ENCODE results near the gene TSHZ2. TPM values are rescaled to one million over a fixed set of nuclear protein-coding genes. Genes with fewer than 3 reads are reported as not detected.

The TSHZ2 gene
- polyA plus RNA-seq, 3 donors = 1.2 to 47.5 (median 15.8) TPM

DNA sequence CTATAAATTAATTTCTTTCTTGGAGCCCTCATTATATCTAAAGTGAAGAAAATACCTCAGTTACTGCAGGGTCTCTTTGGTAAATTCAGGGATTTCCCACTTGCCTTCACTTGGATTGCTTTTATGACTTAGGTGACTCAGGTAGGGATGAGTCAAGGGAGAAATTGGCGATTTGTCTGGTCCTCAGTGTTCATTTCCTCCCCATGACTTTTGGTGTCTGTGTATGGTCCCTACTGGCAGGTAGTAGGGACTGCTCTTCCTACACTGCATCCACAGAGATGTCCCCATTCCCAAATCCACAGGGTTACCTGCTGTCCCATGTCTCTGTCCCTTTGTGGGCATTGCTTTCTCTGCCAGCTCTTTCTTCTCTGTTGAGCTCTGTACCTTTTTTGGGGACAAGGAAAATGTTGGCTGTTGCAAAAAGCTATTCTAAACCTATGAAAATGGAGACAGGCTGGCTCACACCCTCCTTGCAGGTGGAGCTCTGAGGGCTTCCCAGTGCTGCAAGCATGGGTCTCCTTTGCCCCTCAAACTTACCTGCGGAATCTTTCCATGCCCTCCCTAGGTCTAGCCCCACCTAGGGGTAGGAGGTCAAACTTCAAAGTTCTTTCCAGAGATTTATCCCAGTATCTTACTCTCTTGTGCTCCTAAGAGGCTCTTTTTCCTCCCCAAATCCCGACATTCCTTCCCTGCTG is 409.6 kb downstream of the TSHZ2 start:
- H3K27ac ChIP-seq (ENCODE audit: low read depth, low read length) = no peak overlapping the region
- 76 to 84% (median 81%) methylated on average over 3 of the region's 3 CpGs for WGBS, 3 donors

DNA sequence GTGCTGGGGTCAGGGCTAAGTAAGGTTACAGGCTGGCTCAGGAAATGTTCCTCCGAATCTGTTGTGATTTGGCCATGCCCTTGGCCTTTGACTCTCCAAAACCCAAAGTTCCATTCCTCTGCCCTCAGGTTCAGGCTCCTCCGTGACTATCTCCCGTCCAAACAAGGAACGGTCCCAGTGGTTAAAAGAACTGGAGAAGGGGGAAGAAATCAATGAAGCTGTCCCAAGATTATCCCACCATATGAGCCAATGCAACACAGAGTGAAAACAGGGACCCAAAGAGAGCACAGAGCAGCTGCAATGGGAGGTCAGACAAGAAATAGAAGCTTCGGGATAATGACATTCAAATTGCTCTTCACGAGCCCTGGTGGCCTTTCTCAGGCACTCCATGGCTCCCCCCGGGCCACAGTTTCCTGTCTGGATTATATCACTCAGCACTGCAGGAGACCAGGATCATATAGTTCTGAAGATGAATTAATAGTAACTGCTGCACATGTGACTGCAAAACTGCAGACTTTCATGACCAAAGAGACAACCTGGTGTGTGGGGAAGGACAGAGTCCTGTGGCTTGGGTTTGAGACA is 410.2 kb downstream of the TSHZ2 start:
- WGBS, 3 donors = 60 to 73% (median 63%) methylated on average over 7 of the region's 7 CpGs
- H3K27ac ChIP-seq (ENCODE audit: low read depth, low read length) = no peak overlapping the region

DNA sequence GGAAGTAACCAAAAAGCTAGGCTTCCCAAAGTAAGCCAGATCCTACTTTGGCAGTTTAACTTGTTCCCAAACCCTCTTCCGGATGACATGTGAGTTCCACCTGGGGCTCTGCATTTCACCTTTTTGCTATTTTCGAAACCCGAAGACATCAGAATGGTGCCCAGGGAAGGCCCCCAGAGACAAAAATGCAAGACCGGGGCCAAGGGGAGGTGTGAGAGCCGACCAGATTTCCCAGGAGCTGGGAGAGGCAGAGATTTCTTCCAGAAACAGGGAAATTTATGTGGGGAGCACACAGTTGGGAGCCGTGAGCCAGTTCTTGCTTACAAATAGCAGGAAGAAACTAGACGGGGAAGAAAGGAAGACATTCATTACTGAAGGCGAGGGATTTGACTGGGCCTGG is 411.8 kb downstream of the TSHZ2 start:
- H3K27ac ChIP-seq (ENCODE audit: low read depth, low read length) = no peak overlapping the region
- 38 to 66% (median 58%) methylated on average over 8 of the region's 8 CpGs for WGBS, 3 donors

DNA sequence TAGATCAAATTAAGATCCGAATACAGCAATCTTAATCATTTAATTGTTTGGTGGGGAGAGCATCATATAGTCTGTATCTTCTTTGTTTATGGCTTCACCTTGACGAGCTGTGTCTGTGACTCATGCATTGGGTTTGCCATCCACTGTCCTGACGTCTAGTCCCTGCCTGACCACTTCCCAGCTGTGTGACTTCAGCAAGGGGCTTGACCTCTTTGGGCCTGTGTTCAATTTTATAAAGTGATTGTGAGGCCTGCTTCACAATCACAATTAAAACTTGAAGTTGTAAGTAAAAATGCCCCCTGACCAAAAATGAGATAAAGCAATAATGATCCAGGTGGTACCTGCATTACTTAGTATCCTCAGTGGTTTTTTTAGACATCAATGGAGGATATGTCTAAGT is 412.2 kb downstream of the TSHZ2 start:
- H3K27ac ChIP-seq (ENCODE audit: low read depth, low read length) = no peak overlapping the region
- 55 to 78% (median 70%) methylated on average over 3 of the region's 3 CpGs for WGBS, 3 donors

DNA sequence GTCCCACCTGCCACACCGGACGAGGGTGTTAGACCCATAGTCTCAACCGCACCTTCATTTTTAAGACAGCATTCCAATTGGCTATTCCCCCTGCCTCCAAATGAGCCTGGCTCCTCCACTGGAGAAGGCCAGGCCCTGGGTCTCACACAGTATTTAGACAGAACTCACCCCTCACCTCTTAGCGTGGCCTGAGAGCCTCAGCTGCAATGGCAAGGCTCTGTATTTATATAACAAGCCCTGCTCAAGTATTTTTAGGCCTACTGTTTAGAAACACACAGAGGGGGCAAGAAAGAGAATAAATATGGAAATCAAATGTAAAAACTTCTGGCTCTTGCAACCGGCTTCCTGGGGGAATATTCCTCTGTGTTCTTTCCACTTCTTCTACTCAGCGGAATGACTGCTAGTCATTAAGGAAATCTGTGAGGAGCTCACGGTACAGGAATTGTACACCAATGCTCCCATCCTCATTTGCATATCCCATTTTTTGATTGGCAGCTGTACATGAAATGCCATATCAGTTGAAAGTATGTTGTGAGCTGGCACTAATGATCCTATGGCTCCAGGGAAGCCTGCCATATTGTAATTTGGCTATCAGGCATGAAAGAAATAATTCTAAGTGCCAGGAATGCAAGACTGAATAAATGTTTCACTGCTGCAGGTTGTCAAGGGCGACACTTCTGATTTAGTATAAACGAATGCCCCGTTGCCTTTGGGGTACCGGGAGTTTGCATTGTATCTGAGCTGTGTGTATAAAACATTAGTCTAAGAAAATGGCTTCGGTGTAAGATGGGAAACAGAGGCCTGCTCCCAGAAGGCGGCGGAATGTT is 414.0 kb downstream of the TSHZ2 start:
- H3K27ac ChIP-seq (ENCODE audit: low read depth, low read length) = no peak overlapping the region
- 84 to 87% (median 86%) methylated on average over 14 of the region's 14 CpGs for WGBS, 3 donors

DNA sequence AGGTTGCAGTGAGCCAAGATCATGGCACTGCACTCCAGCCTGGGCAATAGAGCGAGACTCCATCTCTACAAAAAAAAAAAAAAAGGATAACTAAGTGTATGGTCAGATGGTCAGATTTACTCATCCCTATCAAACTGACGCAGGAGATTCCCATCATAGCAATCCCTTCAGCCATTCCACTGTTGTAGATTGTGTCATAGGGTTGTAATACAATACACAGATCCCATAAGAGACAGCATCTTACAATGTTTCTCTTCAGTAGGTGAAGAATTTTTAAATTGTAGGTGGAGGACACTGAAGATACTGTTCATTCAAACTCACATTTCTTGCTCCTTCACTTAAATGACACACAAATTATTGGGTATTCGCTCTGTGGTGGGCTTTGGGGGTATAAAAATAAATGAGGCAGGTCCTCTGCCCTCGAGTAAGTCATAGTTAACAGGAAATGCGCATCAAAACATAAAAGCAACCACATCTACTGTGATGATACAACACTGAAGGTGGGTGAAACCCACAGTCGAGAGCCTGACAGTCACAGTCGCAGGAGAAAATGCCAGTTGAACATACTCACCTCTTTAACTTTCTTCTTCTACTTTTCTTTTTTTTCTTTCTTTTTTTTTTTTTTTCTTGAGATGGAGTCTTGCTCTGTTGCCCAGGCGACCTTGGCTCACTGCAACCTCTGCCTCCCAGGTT is 416.0 kb downstream of the TSHZ2 start:
- 86 to 90% (median 89%) methylated on average over 8 of the region's 8 CpGs for WGBS, 3 donors
- no peak overlapping the region for H3K27ac ChIP-seq (ENCODE audit: low read depth, low read length)

DNA sequence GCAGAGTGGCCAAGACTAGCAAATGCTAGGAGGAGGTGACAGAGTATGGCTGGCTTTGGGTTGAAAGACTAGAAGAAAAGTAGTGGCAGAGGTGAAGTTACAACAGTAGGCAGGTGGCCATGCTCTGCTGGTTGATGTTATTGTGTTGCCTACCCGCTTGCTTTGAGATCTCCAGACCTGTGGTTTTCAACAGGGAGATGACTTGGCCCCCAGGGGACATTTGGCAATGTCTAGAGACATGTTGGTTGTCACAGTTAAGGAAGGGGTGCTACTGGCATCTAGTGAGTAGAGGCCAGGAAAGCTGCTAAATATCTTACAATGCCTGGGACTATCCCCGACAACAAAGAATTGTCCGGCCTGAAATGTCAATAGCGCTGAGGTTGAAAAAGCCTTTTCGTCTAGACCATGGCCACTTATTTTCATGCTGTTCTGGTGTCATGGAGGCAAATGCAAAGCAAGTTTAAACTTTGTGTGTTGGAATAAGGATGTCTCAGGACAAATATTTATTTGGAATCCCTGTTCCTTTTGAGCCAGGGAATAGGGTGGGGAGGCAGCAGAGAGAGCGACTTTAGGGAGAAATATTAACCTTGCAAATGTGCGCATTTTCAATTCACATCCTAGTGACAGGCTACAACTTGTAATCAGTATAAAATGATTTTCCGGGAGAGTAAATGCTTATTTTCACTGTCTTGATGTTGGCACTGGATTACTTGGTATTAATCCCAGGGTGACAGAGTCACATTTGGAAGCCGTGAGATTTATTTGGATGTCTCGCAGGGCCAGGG is 417.6 kb downstream of the TSHZ2 start:
- no peak overlapping the region for H3K27ac ChIP-seq (ENCODE audit: low read depth, low read length)
- 88 to 91% (median 91%) methylated on average over 10 of the region's 10 CpGs for WGBS, 3 donors

DNA sequence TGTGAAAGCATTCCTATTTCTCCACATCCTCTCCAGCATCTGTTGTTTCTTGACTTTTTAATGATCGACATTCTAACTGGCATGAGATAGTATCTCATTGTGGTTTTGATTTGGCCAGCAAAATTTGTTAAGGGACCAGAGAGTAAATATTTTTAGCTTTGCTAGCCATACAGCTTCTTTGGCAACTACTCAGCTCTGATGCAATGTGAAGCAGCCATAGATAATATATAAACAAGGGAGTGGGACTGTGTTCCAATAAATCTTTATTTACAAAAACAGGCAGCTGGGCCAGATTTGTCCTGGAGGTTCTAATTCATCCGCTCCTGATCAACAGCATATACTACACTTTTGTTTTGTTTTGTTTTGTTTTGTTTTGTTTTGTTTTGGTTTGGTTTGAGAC is 418.6 kb downstream of the TSHZ2 start:
- 90 to 95% (median 93%) methylated on average over 2 of the region's 2 CpGs for WGBS, 3 donors

DNA sequence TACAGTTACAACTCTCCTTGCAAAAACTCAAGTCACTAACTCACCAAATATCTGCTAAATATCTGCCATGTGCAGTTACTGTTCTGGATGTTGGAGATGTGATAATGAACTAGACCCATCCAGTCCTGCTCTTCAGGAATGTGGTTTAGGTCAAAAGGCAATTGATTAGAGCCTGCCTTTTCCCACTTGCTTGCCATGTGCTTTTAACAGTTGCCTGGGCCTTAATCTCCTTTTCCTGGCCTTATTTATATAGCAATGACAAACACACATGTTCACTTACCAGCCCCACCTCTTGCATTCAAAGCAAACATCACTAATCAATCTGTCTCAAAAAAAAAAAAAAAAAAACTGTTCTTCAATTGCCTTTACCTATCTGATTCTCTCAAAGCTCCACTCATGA is 422.3 kb downstream of the TSHZ2 start:
- H3K27ac ChIP-seq (ENCODE audit: low read depth, low read length) = no peak overlapping the region

More for the DNA sequence above, 418.6 kb downstream of the TSHZ2 start:
- no peak overlapping the region for H3K27ac ChIP-seq (ENCODE audit: low read depth, low read length)

DNA sequence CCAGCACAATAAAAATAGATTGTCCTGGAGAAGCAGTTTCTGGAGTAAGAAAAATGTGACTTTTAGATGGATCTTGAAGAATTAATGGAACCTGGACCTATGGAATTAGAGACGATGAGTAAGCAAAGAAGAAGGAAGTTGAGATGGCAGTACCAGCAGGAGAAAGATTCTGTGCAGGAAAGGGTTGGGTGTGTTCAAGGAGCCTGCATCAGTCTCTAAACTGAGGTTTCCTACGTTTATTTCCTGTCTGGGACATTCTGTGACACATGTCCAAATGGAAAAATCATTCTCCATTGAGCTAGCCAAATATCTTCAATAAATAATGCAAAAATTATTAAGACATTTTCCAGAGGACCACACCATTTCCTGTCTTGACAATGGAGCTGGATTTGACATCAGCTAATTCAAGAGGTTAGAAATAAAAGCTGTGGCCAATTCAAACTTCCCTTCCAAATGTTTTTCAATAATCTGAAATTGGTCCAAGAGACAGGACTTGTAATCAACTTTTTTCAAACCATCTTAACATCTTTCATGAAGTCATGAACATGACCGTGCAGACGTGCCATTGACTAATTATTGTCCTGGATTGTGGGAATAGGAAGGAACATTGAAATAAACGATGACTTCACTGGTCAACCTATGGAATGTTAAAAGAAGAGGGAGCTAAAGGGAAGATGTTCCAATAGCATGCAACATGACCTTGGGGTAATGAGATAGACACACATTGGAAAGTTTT is 423.2 kb downstream of the TSHZ2 start:
- WGBS, 3 donors = 41 to 69% (median 50%) methylated on average over 5 of the region's 5 CpGs

DNA sequence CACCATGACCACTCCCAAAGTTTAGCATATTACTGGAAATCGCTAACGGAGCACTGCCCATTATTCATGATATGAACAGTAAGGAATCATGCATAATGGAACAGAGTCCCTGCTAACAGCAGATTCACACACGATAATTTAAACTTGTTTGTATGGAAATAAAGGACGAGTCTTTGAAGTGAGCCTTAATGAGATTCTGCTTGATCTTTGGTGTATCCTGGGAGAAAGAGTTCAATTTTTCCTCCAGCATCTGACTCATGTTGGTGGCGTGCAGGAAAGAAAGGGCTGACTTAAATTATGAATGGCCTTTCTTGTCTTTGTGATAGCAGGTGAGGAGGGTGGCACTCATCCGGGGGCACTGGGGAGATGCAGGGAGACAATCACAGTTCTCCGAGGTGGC is 426.9 kb downstream of the TSHZ2 start:
- H3K27ac ChIP-seq (ENCODE audit: low read depth, low read length) = no peak overlapping the region
- WGBS, 3 donors = 86 to 93% (median 92%) methylated on average over 7 of the region's 7 CpGs

More for the DNA sequence above, 423.2 kb downstream of the TSHZ2 start:
- H3K27ac ChIP-seq (ENCODE audit: low read depth, low read length) = no peak overlapping the region

DNA sequence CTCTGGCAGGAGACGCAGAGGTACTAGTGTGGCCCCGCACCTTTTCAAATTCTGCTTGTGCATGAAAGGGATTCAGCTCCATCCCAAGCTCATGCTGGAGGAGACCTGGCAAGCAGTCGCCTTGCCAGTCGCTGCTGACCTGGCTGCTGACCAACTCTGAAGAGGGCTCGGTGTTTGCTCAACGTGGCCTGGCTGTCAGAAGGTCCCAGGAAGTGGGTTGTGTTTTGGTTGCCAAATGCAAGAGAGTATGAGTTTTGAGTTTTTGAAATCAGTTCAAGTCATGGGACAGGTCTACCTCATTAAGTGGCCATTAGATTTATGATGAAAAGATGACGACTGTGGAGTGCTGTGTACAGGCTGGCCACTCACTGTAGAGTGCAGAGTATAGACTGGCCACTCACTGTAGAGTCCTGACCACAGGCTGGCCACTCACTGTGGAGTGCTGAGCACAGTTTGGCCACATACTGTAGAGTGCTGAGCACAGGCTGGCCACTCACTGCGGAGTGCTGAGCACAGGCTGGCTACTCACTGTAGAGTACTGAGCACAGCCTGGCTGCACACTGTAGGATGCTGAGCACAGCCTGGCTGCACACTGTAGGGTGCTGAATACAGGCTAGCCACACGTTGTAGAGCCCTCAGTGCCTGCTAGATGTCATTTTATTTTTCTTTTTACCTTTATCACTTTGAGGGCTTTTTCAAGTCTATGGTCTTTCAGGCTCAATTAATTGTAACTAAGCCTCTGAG is 427.6 kb downstream of the TSHZ2 start:
- no peak overlapping the region for H3K27ac ChIP-seq (ENCODE audit: low read depth, low read length)
- 51 to 65% (median 61%) methylated on average over 9 of the region's 9 CpGs for WGBS, 3 donors

DNA sequence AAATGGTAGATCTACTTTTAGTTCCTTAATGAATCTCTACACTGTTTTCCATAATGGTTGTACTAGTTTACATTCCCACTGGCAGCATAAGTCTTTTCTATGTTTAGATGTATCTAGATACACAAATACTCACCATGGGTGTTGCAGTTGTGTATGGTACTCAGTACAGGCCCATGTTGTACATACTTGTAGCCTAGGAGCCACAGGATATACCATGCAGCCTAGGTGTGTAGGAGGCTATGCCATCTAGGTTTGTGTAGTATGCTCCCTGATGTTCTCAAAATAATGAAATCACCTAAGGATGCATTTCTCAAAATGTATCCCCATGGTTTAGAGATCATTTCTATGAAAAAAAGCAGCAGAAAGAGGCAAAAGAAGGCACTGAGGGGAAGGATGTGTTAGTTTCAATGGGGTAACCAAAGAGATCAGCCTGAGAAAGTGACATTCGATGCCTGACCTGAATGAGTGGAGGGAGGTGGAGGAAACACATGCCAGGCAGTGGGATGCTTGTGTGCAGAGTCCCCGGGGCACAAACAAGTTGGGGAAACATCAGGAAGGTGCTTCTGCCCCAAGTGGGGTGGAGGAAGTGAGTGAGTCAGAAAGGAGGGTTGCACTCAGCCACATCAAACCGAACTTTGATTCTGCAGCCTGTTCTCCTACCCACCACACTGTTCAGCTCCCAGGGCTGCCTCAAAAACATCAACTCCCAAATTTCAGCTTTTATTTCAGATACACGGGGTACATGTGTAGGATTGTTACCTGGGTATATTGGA is 430.3 kb downstream of the TSHZ2 start:
- H3K27ac ChIP-seq (ENCODE audit: low read depth, low read length) = no peak overlapping the region
- WGBS, 3 donors = 65 to 74% (median 73%) methylated on average over 4 of the region's 4 CpGs

DNA sequence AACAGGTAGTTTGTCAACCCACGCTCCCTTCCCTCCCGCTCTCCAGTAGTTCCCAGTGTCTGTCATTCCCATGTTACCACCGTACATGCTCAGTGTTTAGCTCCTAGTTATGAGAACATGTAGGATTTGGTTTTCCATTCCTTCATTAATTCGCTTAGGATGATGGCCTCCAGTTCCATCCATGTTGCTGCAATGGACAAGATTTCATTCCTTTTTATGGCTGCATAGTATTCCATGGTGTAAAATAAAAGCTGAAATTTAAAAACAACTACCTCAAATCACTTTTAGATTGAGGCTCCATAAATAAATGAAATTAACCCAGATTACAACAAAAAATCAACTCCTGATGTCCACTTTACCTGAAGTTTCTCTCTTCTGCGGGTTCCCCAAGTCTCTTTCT is 430.9 kb downstream of the TSHZ2 start:
- no peak overlapping the region for H3K27ac ChIP-seq (ENCODE audit: low read depth, low read length)
- WGBS, 3 donors = 93 to 98% (median 97%) methylated on average over 5 of the region's 5 CpGs

DNA sequence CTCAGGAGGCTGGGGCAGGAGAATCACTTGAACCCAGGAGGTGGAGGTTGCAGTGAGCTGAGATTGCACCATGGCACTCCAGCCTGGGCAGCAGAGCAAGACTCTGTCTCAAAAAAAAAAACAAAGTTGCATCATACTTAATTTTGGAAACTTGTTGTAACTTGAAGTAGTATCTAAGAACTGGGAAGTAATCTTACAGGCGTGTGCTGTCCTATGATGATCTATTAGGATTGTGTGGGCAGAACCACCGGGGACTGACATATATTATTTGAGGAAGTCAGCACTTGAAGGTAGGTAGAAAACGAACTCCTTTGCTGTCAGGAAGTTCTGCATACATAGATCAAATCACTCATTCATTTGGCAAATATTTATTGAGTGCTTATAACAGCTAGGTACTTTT is 433.0 kb downstream of the TSHZ2 start:
- H3K27ac ChIP-seq (ENCODE audit: low read depth, low read length) = no peak overlapping the region
- 34 to 55% (median 34%) methylated on average over 3 of the region's 3 CpGs for WGBS, 3 donors

DNA sequence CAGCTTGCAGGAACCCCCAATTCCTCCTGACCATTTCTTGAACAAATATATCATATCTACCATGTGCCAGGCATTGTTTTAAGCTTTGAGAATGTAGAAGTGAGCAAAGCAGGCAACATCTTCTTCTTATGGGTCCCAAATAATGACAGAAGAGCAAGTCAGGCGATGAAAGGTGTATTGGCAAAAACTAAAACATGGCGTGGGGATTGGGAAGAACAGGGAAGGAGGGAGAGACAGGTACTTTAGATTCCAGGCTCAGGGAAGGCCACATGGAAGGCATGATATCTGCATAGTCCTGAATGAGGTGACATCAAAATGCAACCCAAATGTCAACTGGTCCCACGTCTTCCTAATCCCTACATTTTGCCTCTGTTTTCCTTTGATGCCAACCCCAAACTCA is 434.4 kb downstream of the TSHZ2 start:
- WGBS, 3 donors = 92 to 96% (median 94%) methylated on average over 3 of the region's 3 CpGs
- H3K27ac ChIP-seq (ENCODE audit: low read depth, low read length) = no peak overlapping the region

Measured in adipose tissue (tissue), 3 donors.